ENCODE measurements around the gene AIG1. TPM values are rescaled to one million over a fixed set of nuclear protein-coding genes. Genes with fewer than 3 reads are reported as not detected.

Gene AIG1
- polyA plus RNA-seq, 1 of the 3 experiments (the other 2 are of a cell fraction), result 36.8 TPM

DNA sequence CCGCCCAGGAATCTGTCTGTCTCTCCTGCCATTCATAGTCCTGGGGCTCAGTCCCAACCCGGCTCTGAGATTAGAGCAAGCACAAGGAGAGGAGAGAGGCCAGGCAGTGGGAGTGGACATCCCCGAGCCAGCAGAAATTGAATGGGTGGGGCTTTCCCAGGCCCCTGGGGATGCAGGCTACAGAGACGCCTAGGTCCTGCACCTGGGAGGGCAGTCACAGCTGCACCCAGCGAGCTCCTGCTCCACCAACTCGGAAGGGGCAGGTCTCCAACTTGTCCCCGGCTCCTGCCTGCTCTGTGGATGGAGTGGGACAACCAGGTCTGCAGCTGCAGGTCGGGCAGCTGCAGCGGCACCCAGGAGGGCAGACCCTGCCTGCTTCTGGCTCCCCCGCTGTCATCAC, 11.1 kb upstream of the AIG1 start:
- Histone ChIP-seq H3K9ac (no peak overlapping the region), H3K27ac (ENCODE audit: low read depth in 2 of 2, low read length in 1 of 2) (no peak overlapping the region), H3K79me2 (ENCODE audit: insufficient read depth) (no peaks in the 10 kb centered on the region), H3K9me2 (no peaks in the 10 kb centered on the region), H3K4me1 (ENCODE audit: control insufficient read depth in 1 of 2, insufficient read depth in 2 of 2, low read depth in 1 of 2, low read length in 1 of 2) (no peaks in the 10 kb centered on the region), H3K4me3 (ENCODE audit: low read depth in 2 of 2, low read length in 1 of 2) (no peak overlapping the region), H3K4me2 (no peak overlapping the region), H3K27me3 (ENCODE audit: insufficient read depth) (no peaks in the 10 kb centered on the region), H3K36me3 (replicated peaks in 1 of 2; ENCODE audit: control insufficient read depth in 1 of 2, insufficient read depth in 2 of 2, low read length in 1 of 2) (no peaks in the 10 kb centered on the region), H3F3A (replicated peaks; ENCODE audit: insufficient read depth) (no peaks in the 10 kb centered on the region), H2AFZ (ENCODE audit: low read depth) (no peak overlapping the region), H4K20me1 (ENCODE audit: insufficient read depth) (no peaks in the 10 kb centered on the region), H3K9me3 (no peaks in the 10 kb centered on the region)
- DNase-seq, result no peak
- 65% methylated on average over 6 of the region's 10 CpGs for WGBS (ENCODE audit: low lambda C conversion rate)
- TF ChIP-seq, protein P1, sequence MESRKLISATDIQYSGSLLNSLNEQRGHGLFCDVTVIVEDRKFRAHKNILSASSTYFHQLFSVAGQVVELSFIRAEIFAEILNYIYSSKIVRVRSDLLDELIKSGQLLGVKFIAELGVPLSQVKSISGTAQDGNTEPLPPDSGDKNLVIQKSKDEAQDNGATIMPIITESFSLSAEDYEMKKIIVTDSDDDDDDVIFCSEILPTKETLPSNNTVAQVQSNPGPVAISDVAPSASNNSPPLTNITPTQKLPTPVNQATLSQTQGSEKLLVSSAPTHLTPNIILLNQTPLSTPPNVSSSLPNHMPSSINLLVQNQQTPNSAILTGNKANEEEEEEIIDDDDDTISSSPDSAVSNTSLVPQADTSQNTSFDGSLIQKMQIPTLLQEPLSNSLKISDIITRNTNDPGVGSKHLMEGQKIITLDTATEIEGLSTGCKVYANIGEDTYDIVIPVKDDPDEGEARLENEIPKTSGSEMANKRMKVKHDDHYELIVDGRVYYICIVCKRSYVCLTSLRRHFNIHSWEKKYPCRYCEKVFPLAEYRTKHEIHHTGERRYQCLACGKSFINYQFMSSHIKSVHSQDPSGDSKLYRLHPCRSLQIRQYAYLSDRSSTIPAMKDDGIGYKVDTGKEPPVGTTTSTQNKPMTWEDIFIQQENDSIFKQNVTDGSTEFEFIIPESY (IDR thresholded peaks at IDR 0.05; ENCODE audit: borderline replicate concordance, low read depth), result no peak
- TF ChIP-seq RFX5 (IDR thresholded peaks at IDR 0.05; ENCODE audit: low read length), result no peak
- no peak for TF ChIP-seq SMC3 (IDR thresholded peaks at IDR 0.05; ENCODE audit: low read depth, low read length)
- no peak for TF ChIP-seq POLR2AphosphoS5 (IDR thresholded peaks at IDR 0.05; ENCODE audit: low read depth, low read length)
- no peak for TF ChIP-seq FOXJ3 (CRISPR knock-in tag; IDR thresholded peaks at IDR 0.05)
- TF ChIP-seq, protein P2, sequence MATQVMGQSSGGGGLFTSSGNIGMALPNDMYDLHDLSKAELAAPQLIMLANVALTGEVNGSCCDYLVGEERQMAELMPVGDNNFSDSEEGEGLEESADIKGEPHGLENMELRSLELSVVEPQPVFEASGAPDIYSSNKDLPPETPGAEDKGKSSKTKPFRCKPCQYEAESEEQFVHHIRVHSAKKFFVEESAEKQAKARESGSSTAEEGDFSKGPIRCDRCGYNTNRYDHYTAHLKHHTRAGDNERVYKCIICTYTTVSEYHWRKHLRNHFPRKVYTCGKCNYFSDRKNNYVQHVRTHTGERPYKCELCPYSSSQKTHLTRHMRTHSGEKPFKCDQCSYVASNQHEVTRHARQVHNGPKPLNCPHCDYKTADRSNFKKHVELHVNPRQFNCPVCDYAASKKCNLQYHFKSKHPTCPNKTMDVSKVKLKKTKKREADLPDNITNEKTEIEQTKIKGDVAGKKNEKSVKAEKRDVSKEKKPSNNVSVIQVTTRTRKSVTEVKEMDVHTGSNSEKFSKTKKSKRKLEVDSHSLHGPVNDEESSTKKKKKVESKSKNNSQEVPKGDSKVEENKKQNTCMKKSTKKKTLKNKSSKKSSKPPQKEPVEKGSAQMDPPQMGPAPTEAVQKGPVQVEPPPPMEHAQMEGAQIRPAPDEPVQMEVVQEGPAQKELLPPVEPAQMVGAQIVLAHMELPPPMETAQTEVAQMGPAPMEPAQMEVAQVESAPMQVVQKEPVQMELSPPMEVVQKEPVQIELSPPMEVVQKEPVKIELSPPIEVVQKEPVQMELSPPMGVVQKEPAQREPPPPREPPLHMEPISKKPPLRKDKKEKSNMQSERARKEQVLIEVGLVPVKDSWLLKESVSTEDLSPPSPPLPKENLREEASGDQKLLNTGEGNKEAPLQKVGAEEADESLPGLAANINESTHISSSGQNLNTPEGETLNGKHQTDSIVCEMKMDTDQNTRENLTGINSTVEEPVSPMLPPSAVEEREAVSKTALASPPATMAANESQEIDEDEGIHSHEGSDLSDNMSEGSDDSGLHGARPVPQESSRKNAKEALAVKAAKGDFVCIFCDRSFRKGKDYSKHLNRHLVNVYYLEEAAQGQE (IDR thresholded peaks at IDR 0.05; ENCODE audit: low read depth, low read length), result no peak
- TF ChIP-seq MXI1 (IDR thresholded peaks at IDR 0.05; ENCODE audit: low read depth, low read length), result no peak
- no peak for TF ChIP-seq NRF1 (IDR thresholded peaks at IDR 0.05; ENCODE audit: low read depth, low read length)
- TF ChIP-seq, protein P3, sequence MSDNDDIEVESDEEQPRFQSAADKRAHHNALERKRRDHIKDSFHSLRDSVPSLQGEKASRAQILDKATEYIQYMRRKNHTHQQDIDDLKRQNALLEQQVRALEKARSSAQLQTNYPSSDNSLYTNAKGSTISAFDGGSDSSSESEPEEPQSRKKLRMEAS (IDR thresholded peaks at IDR 0.05; ENCODE audit: low read depth), result no peak
- TF ChIP-seq USF2 (IDR thresholded peaks at IDR 0.05; ENCODE audit: borderline replicate concordance, low read depth, low read length), result no peak
- TF ChIP-seq RXRA (IDR thresholded peaks at IDR 0.05; ENCODE audit: borderline replicate concordance, low read depth), result no peak
- TF ChIP-seq FOSL2 (IDR thresholded peaks at IDR 0.05; ENCODE audit: borderline replicate concordance, low read depth), result no peak
- TF ChIP-seq JUND (IDR thresholded peaks at IDR 0.05), result no peak
- no peak for TF ChIP-seq TEAD4 (IDR thresholded peaks at IDR 0.05; ENCODE audit: borderline replicate concordance, insufficient read depth)
- TF ChIP-seq, protein P4, sequence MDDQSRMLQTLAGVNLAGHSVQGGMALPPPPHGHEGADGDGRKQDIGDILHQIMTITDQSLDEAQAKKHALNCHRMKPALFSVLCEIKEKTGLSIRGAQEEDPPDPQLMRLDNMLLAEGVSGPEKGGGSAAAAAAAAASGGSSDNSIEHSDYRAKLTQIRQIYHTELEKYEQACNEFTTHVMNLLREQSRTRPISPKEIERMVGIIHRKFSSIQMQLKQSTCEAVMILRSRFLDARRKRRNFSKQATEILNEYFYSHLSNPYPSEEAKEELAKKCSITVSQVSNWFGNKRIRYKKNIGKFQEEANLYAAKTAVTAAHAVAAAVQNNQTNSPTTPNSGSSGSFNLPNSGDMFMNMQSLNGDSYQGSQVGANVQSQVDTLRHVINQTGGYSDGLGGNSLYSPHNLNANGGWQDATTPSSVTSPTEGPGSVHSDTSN (IDR thresholded peaks at IDR 0.05), result no peak
- ChIA-PET POLR2A (no interaction called here), CTCF (interaction anchor here (1.3 kb wide), 1 partner anchor 23 kb away, joined by 4 read pairs; no protein-coding TSS in a partner anchor)
